Progenitor cell of endocrine pancreas (in vitro differentiated cells): ENCODE results near the gene SIRT6. TPM values are rescaled to one million over a fixed set of nuclear protein-coding genes. Genes with fewer than 3 reads are reported as not detected.
A peak's percentile ranks its signal among the peaks of the same experiment; 100 is the strongest.
"Not testable (repeated sequence)": the region's sequence is repeated elsewhere in the genome, so short reads cannot be mapped to it uniquely, and the experiment has no call there.

ENCODE experiments used
- DNase-seq: peaks from one replicate; pipeline ENCODE4 v3.0.0; 2021; ENCODE audit warnings: low spot score; ENCODE audit not compliant: unreplicated experiment
- H3K27ac Mint-ChIP-seq: 2 replicates; pipeline ENCODE4 v1.8.0; 2021; ENCODE audit warnings: mild to moderate bottlenecking, moderate library complexity, mixed read lengths
- H3K27me3 Mint-ChIP-seq: 2 replicates; pipeline ENCODE4 v1.8.0; 2021; ENCODE audit warnings: mixed read lengths
- H3K36me3 Mint-ChIP-seq: 2 replicates; pipeline ENCODE4 v1.8.0; 2022; ENCODE audit warnings: mixed read lengths; ENCODE audit not compliant: insufficient read depth
- H3K4me1 Mint-ChIP-seq: 2 replicates; pipeline ENCODE4 v1.8.0; 2021; ENCODE audit warnings: low read depth, mixed read lengths
- H3K4me3 Mint-ChIP-seq: 2 replicates; pipeline ENCODE4 v1.8.0; 2021; ENCODE audit warnings: low read depth, mild to moderate bottlenecking, moderate library complexity, mixed read lengths
- H3K9me3 Mint-ChIP-seq: 2 replicates; pipeline ENCODE4 v1.8.0; 2021; ENCODE audit warnings: low read depth, mixed read lengths
- CTCF ChIP-seq: fragments of 200-600 bp; sonication (generic); IDR thresholded peaks from one replicate; pipeline ENCODE4 v1.5.0; 2021; ENCODE audit warnings: antibody characterized with exemption, mild to moderate bottlenecking; ENCODE audit not compliant: unreplicated experiment
- total RNA-seq: library from RNA; stranded (reverse); gene quantifications from 2 replicates; pipeline ENCODE4 v1.2.1, GENCODE V29; 2021

Gene SIRT6
- total RNA-seq, 1 donor from 2014 or later = 33.2 TPM

GRCh38 chr19:4130744-4131438 lies 51.5 kb downstream of the SIRT6 start:
- H3K27ac Mint-ChIP-seq = peak overlapping the region; percentile 51
- no peak overlapping the region for H3K4me3 Mint-ChIP-seq
- H3K27me3 Mint-ChIP-seq = no peaks in the 10 kb centered on the region
- H3K9me3 Mint-ChIP-seq = no peaks in the 10 kb centered on the region
- H3K36me3 Mint-ChIP-seq = no peaks in the 10 kb centered on the region
- no peak for DNase-seq
- no peak for TF ChIP-seq CTCF
- peaks cover 6% of the 10 kb centered on the region for H3K4me1 Mint-ChIP-seq

GRCh38 chr19:4129050-4129449 lies 53.3 kb downstream of the SIRT6 start:
- not testable (repeated sequence) for DNase-seq, H3K4me1 Mint-ChIP-seq, H3K27me3 Mint-ChIP-seq, H3K27ac Mint-ChIP-seq, H3K36me3 Mint-ChIP-seq, H3K9me3 Mint-ChIP-seq, H3K4me3 Mint-ChIP-seq

GRCh38 chr19:4127322-4127721 lies 55.0 kb downstream of the SIRT6 start:
- not testable (repeated sequence) for H3K27ac Mint-ChIP-seq

GRCh38 chr19:4124638-4125037 lies 57.7 kb downstream of the SIRT6 start:
- Mint-ChIP-seq H3K27me3 (no peaks in the 10 kb centered on the region), H3K4me1 (peaks cover 12% of the 10 kb centered on the region), H3K36me3 (peaks cover 2% of the 10 kb centered on the region), H3K27ac (no peak overlapping the region), H3K9me3 (no peaks in the 10 kb centered on the region), H3K4me3 (peak overlapping the region; percentile 72)
- DNase-seq = no peak
- TF ChIP-seq CTCF = no peak

More at GRCh38 chr19:4127322-4127721, 55.0 kb downstream of the SIRT6 start:
- not testable (repeated sequence) for H3K4me3 Mint-ChIP-seq, DNase-seq, H3K27me3 Mint-ChIP-seq, H3K9me3 Mint-ChIP-seq, H3K36me3 Mint-ChIP-seq
- peaks cover 18% of the 10 kb centered on the region for H3K4me1 Mint-ChIP-seq

Other genes starting within 250 kb of the SIRT6 start
- 1.4 and 2.3 TPM in 2 replicates for gene NMRK2, start 249.5 kb downstream of the SIRT6 start, total RNA-seq
- 105 and 106 TPM in 2 replicates for gene DAPK3, start 211.5 kb downstream of the SIRT6 start, total RNA-seq
- 3,028 and 3,054 TPM in 2 replicates for gene EEF2, start 197.1 kb downstream of the SIRT6 start, total RNA-seq
- 55.3 and 56.3 TPM in 2 replicates for gene PIAS4, start 174.8 kb downstream of the SIRT6 start, total RNA-seq
- 18.4 and 19.1 TPM in 2 replicates for gene ZBTB7A, start 115.7 kb downstream of the SIRT6 start, total RNA-seq
- gene MAP2K2, start 58.4 kb downstream of the SIRT6 start, total RNA-seq = 149 and 154 TPM in 2 replicates
- 2.4 and 2.9 TPM in 2 replicates for gene CREB3L3, start 28.9 kb downstream of the SIRT6 start, total RNA-seq
- gene ANKRD24, start 126 bp upstream of the SIRT6 start, total RNA-seq = 0.89 and 1.6 TPM in 2 replicates
- not detected in 2 replicates for gene EBI3, start 47.0 kb upstream of the SIRT6 start, total RNA-seq
- gene YJU2, start 64.5 kb upstream of the SIRT6 start, total RNA-seq = 22.4 and 23.9 TPM in 2 replicates
- 0.74 and 0.82 TPM in 2 replicates for gene SHD, start 96.7 kb upstream of the SIRT6 start, total RNA-seq
- not detected in 2 replicates for gene TMIGD2, start 119.8 kb upstream of the SIRT6 start, total RNA-seq
- 22.2 and 25.1 TPM in 2 replicates for gene FSD1, start 122.0 kb upstream of the SIRT6 start, total RNA-seq
- 35.6 and 41.0 TPM in 2 replicates for gene STAP2, start 156.3 kb upstream of the SIRT6 start, total RNA-seq
- 62.2 and 64.2 TPM in 2 replicates for gene MPND, start 161.0 kb upstream of the SIRT6 start, total RNA-seq
- gene SH3GL1, start 218.0 kb upstream of the SIRT6 start, total RNA-seq = 55.6 and 61.6 TPM in 2 replicates
- gene CHAF1A, start 220.1 kb upstream of the SIRT6 start, total RNA-seq = 41.8 and 48.2 TPM in 2 replicates